GM12892 (cell line): ENCODE measurements around the gene VCL.

ENCODE experiments used
- POLR2A ChIP-seq: IDR thresholded peaks from 2 replicates; pipeline ENCODE4 v1.6.1; 2011; ENCODE audit warnings: low read depth, low read length, control low read depth
- TAF1 ChIP-seq: IDR thresholded peaks from 2 replicates; pipeline ENCODE4 v1.6.1; 2011; ENCODE audit warnings: low read depth, mild to moderate bottlenecking, control low read depth, low read length, borderline replicate concordance

DNA sequence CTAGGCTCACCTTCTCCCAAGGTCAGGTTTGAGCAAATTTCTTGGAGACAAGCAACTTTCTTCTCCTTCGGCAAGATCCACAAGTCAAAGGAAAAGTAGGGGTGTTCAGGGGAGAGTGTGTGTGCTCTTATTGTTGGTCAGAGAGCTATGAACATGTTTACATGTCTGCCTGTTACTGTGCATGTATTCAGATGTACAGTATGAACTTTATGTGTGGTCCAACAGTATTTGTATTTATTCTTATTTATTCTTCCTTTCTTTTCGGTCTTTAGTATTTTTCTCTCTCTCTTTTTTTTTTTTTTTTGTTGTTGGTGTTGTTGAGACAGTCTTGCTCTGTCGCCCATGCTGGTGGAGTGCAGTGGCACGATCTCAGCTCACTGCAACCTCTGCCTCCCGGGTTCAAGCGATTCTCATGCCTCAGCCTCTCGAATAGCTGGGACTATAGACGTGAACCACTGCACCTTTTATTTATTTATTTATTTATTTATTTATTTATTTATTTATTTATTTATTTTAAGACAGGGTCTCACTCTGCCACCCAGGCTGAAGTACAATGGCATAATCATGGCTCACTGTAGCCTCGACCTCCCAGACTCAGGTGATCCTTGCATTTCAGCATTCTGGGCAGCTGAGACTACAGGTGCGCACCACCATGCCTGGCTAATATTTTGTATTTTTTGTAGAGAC is 48.8 kb upstream of the VCL start:
- TF ChIP-seq POLR2A (no peak), TAF1 (no peak)
